Urinary bladder (tissue), 4 donors: ENCODE measurements around the gene PTS. TPM values are rescaled to one million over a fixed set of nuclear protein-coding genes. Genes with fewer than 3 reads are reported as not detected.

Source experiments
- DNase-seq: peaks from one replicate; pipeline ENCODE4 v3.0.0-alpha.2; 2015; ENCODE audit errors: extremely low spot score
- H3K27ac ChIP-seq: one replicate; pipeline ENCODE4 v1.5.1; 2013; ENCODE audit warnings: low read depth, mild to moderate bottlenecking, moderate library complexity
- H3K36me3 ChIP-seq: one replicate; pipeline ENCODE4 v1.6.1; 2013; ENCODE audit warnings: mild to moderate bottlenecking, moderate library complexity; ENCODE audit not compliant: insufficient read depth
- H3K4me1 ChIP-seq: one replicate; pipeline ENCODE4 v1.6.1; 2013; ENCODE audit warnings: mild to moderate bottlenecking, moderate library complexity; ENCODE audit not compliant: insufficient read depth
- H3K4me3 ChIP-seq: one replicate; pipeline ENCODE4 v1.5.1; 2013; ENCODE audit warnings: low read depth, low read length
- WGBS: extraction: QIAGEN DNeasy Blood & Tissue Kit; methylation state at CpG from one replicate; pipeline ENCODE4 v1.1.7; 2013; 5-methylcytosine and 5-hydroxymethylcytosine counted together
- polyA plus RNA-seq: library from polyadenylated mRNA; stranded (reverse); fragments of 200-250 nt; gene quantifications from one replicate; pipeline ENCODE4 v1.2.3, GENCODE V29; 2013
- total RNA-seq: library from RNA; depleted of rRNA; stranded (reverse); fragments of >200 nt; gene quantifications from one replicate; pipeline ENCODE4 v1.2.3, GENCODE V29; 2014
- donor health status: healthy with polysubstance abuse.
- donor health status: healthy.

The PTS gene
- total and polyA plus RNA-seq, 2 donors, result 26.5 to 38.7 TPM

- Histone ChIP-seq H3K4me1 (no peaks in the 10 kb centered on the region), H3K4me3 (no peak within 1 kb of the TSS), H3K36me3 (no peaks in the 10 kb centered on the region), H3K27ac (no peak within 1 kb of the TSS)
- no peak for DNase-seq
- 95% methylated on average over 2 of the region's 2 CpGs for WGBS
Measured at GRCh38 chr11:112260490-112260889, 34.3 kb downstream of the PTS start, which contains the start of gene PLET1. Gene PLET1, minus strand, starts transcription at chr11:112260860. Its CDS starts 271 bp downstream, at chr11:112260589.

GRCh38 chr11:112265659-112266409 lies 39.6 kb downstream of the PTS start:
- DNase-seq, result no peak
- Histone ChIP-seq H3K36me3 (no peaks in the 10 kb centered on the region), H3K4me1 (no peaks in the 10 kb centered on the region), H3K4me3 (no peak overlapping the region), H3K27ac (no peak overlapping the region)
- WGBS, result 31% methylated on average over 11 of the region's 11 CpGs

GRCh38 chr11:112266410-112266778 lies 40.2 kb downstream of the PTS start:
- DNase-seq, result no peak
- WGBS, result 46% methylated on average over 3 of the region's 3 CpGs
- Histone ChIP-seq H3K4me3 (no peak overlapping the region), H3K4me1 (no peaks in the 10 kb centered on the region), H3K36me3 (no peaks in the 10 kb centered on the region), H3K27ac (no peak overlapping the region)

- 42% methylated on average over 5 of the region's 5 CpGs for WGBS
- Histone ChIP-seq H3K4me1 (no peaks in the 10 kb centered on the region), H3K27ac (no peak overlapping the region), H3K36me3 (no peaks in the 10 kb centered on the region), H3K4me3 (no peak overlapping the region)
- no peak for DNase-seq
Measured at GRCh38 chr11:112267188-112267591, 41.0 kb downstream of the PTS start.

GRCh38 chr11:112268406-112268805 lies 42.2 kb downstream of the PTS start:
- Histone ChIP-seq H3K36me3 (no peaks in the 10 kb centered on the region), H3K4me1 (no peaks in the 10 kb centered on the region), H3K4me3 (no peak overlapping the region), H3K27ac (no peak overlapping the region)
- WGBS, result 78% methylated on average over 5 of the region's 5 CpGs
- DNase-seq, result no peak

GRCh38 chr11:112269139-112269538 lies 42.9 kb downstream of the PTS start:
- DNase-seq, result no peak
- H3K27ac ChIP-seq, result no peak overlapping the region
- 74% methylated on average over 6 of the region's 6 CpGs for WGBS
- no peaks in the 10 kb centered on the region for H3K4me1 ChIP-seq
- H3K36me3 ChIP-seq, result no peaks in the 10 kb centered on the region
- H3K4me3 ChIP-seq, result no peak overlapping the region

GRCh38 chr11:112270551-112271180 lies 44.4 kb downstream of the PTS start:
- Histone ChIP-seq H3K36me3 (no peaks in the 10 kb centered on the region), H3K4me3 (no peak overlapping the region), H3K27ac (no peak overlapping the region), H3K4me1 (no peaks in the 10 kb centered on the region)
- WGBS, result 64% methylated on average over 12 of the region's 12 CpGs
- no peak for DNase-seq

GRCh38 chr11:112271242-112271641 lies 45.0 kb downstream of the PTS start:
- no peak overlapping the region for H3K27ac ChIP-seq
- WGBS, result 94% methylated on average over 4 of the region's 4 CpGs
- H3K4me1 ChIP-seq, result no peaks in the 10 kb centered on the region
- no peak overlapping the region for H3K4me3 ChIP-seq
- DNase-seq, result no peak
- no peaks in the 10 kb centered on the region for H3K36me3 ChIP-seq

GRCh38 chr11:112273066-112273465 lies 46.8 kb downstream of the PTS start:
- Histone ChIP-seq H3K27ac (no peak overlapping the region), H3K4me1 (no peaks in the 10 kb centered on the region), H3K36me3 (no peaks in the 10 kb centered on the region), H3K4me3 (no peak overlapping the region)
- 93% methylated on average over 1 of the region's 1 CpG for WGBS
- no peak for DNase-seq

- no peak overlapping the region for H3K4me3 ChIP-seq
- no peak for DNase-seq
- WGBS, result 93% methylated on average over 7 of the region's 7 CpGs
Measured at GRCh38 chr11:112274007-112274783, 48.0 kb downstream of the PTS start.

GRCh38 chr11:112277029-112277428 lies 50.8 kb downstream of the PTS start:
- Histone ChIP-seq H3K4me3 (no peak overlapping the region), H3K27ac (no peak overlapping the region), H3K36me3 (no peaks in the 10 kb centered on the region), H3K4me1 (no peaks in the 10 kb centered on the region)
- WGBS, result 36% methylated on average over 1 of the region's 1 CpG
- DNase-seq, result no peak

More at GRCh38 chr11:112274007-112274783, 48.0 kb downstream of the PTS start:
- no peaks in the 10 kb centered on the region for H3K36me3 ChIP-seq
- H3K4me1 ChIP-seq, result no peaks in the 10 kb centered on the region
- no peak overlapping the region for H3K27ac ChIP-seq

- no peak overlapping the region for H3K27ac ChIP-seq
- DNase-seq, result no peak
- no peaks in the 10 kb centered on the region for H3K4me1 ChIP-seq
- no peaks in the 10 kb centered on the region for H3K36me3 ChIP-seq
- H3K4me3 ChIP-seq, result no peak overlapping the region
Measured at GRCh38 chr11:112277941-112278340, 51.7 kb downstream of the PTS start.

GRCh38 chr11:112278803-112279202 lies 52.6 kb downstream of the PTS start:
- Histone ChIP-seq H3K36me3 (no peaks in the 10 kb centered on the region), H3K27ac (no peak overlapping the region), H3K4me3 (no peak overlapping the region), H3K4me1 (no peaks in the 10 kb centered on the region)
- 81% methylated on average over 3 of the region's 3 CpGs for WGBS
- DNase-seq, result no peak

- WGBS, result under 1% methylated on average over 15 of the region's 15 CpGs
- Histone ChIP-seq H3K27ac (no peak overlapping the region), H3K36me3 (no peaks in the 10 kb centered on the region), H3K4me1 (no peaks in the 10 kb centered on the region), H3K4me3 (peak overlapping the region; percentile 26)
- DNase-seq, result no peak
Measured at GRCh38 chr11:112279901-112280267, 53.7 kb downstream of the PTS start.
